Body of pancreas (tissue), 4 donors: ENCODE results near the gene TUBB2B. TPM values are rescaled to one million over a fixed set of nuclear protein-coding genes. Genes with fewer than 3 reads are reported as not detected.
A peak's percentile ranks its signal among the peaks of the same experiment; 100 is the strongest.
"Not testable (repeated sequence)": the region's sequence is repeated elsewhere in the genome, so short reads cannot be mapped to it uniquely, and the experiment has no call there.

Experiments
- ATAC-seq: fragments of 150-250 bp; one replicate; pipeline ENCODE4 v1.9.1; 2016
- DNase-seq, 4 donors: peaks; one replicate each; pipeline ENCODE4 v3.0.0-alpha.2; 2019
- H3K27ac ChIP-seq, 4 donors: fragments of 200-600 bp; sonication (generic); 1 replicate in 3 of 4; 2 replicates in 1 of 4; pipeline versions ENCODE4 v1.5.1 to v1.6.1; 2016 to 2019; ENCODE audit warnings: mild to moderate bottlenecking in 1 of 4, mixed read lengths in 1 of 4, moderate library complexity in 1 of 4
- H3K27me3 ChIP-seq, 2 donors: fragments of 200-600 bp; sonication (generic); one replicate each; pipeline ENCODE4 v1.6.0; 2016; ENCODE audit warnings: mild to moderate bottlenecking in 1 of 2
- H3K36me3 ChIP-seq, 2 donors: fragments of 200-600 bp; sonication (generic); replicated peaks in 1 of 2; 2 replicates each; pipeline ENCODE4 v1.5.1; 2016; ENCODE audit warnings: low read depth in 2 of 2; ENCODE audit not compliant: insufficient read depth in 1 of 2
- H3K4me1 ChIP-seq: fragments of 200-600 bp; sonication (generic); one replicate; pipeline ENCODE4 v1.6.0; 2016
- H3K4me3 ChIP-seq, 2 donors: fragments of 200-600 bp; sonication (generic); 1 replicate in 1 of 2; 2 replicates in 1 of 2; pipeline ENCODE4 v1.5.1; 2016 to 2019
- H3K9me3 ChIP-seq, 3 donors: fragments of 200-600 bp; sonication (generic); 1 replicate in 2 of 3; 2 replicates in 1 of 3; pipeline ENCODE4 v1.5.1; 2016
- POLR2A ChIP-seq, 3 donors: fragments of 450-650 bp; IDR thresholded peaks; one replicate each; pipeline ENCODE4 v1.6.1; 2016; ENCODE audit warnings: antibody characterized with exemption in 3 of 3, mild to moderate bottlenecking in 2 of 3
- WGBS, 2 donors: methylation state at CpG; one replicate each; pipeline ENCODE4 v1.1.5; 2017; 5-methylcytosine and 5-hydroxymethylcytosine counted together
- intact Hi-C: fragments of 100-400 bp; cut with DNase I; formaldehyde crosslinking; loops from one replicate; pipeline ENCODE4 v1.15.1; 2023
- total RNA-seq, 2 donors: library from RNA; depleted of rRNA; stranded (reverse); fragments of >200 nt; gene quantifications; one replicate each; pipeline ENCODE4 v1.1.0, GENCODE V29; 2016
- TF ChIP-seq, protein P1 (sequence below), 7 experiments: fragments of 450-650 bp in 4 of 7; fragments of 200-600 bp in 3 of 7; sonication (generic) in 3 of 7; IDR thresholded peaks; one replicate each; pipeline ENCODE4 v1.5.1; 2016 to 2019; ENCODE audit warnings: antibody characterized with exemption in 7 of 7

The TUBB2B gene
- total RNA-seq, 2 donors from 2014 or later, result 1.3 to 10.6 TPM

DNA sequence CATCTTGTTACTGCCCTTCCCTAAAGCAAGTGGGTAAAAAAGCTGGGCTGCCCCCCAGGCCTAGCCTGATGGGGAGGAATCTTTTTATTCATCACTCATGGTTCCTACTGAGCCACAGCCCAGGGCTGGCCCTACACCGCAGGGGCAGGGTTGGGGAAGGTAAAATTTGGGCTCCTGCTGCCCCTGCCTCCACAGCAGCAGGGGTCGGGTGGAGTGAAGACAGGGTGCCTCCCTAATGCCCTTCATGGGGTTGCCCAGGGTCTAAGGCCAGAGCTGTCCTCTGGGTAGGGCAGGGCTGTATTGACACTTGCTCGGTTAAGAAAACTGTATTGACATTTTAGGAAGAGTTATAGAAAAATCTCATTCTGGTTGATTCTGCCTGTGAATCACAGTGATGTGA is 22.4 kb upstream of the TUBB2B start:
- 86 to 94% methylated on average over 3 of the region's 3 CpGs for WGBS, 2 donors
- TF ChIP-seq, protein P1, sequence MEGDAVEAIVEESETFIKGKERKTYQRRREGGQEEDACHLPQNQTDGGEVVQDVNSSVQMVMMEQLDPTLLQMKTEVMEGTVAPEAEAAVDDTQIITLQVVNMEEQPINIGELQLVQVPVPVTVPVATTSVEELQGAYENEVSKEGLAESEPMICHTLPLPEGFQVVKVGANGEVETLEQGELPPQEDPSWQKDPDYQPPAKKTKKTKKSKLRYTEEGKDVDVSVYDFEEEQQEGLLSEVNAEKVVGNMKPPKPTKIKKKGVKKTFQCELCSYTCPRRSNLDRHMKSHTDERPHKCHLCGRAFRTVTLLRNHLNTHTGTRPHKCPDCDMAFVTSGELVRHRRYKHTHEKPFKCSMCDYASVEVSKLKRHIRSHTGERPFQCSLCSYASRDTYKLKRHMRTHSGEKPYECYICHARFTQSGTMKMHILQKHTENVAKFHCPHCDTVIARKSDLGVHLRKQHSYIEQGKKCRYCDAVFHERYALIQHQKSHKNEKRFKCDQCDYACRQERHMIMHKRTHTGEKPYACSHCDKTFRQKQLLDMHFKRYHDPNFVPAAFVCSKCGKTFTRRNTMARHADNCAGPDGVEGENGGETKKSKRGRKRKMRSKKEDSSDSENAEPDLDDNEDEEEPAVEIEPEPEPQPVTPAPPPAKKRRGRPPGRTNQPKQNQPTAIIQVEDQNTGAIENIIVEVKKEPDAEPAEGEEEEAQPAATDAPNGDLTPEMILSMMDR (IDR thresholded peaks at IDR 0.05), result no peak
- TF ChIP-seq POLR2A (IDR thresholded peaks at IDR 0.05), result no peak
- no peaks in the 10 kb centered on the region for H3K36me3 ChIP-seq
- H3K4me1 ChIP-seq, result peaks cover 11% of the 10 kb centered on the region
- no peak overlapping the region for H3K27ac ChIP-seq
- no peak for ATAC-seq
- no peak for DNase-seq
- no peak overlapping the region for H3K4me3 ChIP-seq
- no peaks in the 10 kb centered on the region for H3K27me3 ChIP-seq
- intact Hi-C loops, result loop anchor here (5.0 to 10.0 kb wide), 2 partner anchors 85 to 128 kb away; no protein-coding TSS in a partner anchor
- no peaks in the 10 kb centered on the region for H3K9me3 ChIP-seq

DNA sequence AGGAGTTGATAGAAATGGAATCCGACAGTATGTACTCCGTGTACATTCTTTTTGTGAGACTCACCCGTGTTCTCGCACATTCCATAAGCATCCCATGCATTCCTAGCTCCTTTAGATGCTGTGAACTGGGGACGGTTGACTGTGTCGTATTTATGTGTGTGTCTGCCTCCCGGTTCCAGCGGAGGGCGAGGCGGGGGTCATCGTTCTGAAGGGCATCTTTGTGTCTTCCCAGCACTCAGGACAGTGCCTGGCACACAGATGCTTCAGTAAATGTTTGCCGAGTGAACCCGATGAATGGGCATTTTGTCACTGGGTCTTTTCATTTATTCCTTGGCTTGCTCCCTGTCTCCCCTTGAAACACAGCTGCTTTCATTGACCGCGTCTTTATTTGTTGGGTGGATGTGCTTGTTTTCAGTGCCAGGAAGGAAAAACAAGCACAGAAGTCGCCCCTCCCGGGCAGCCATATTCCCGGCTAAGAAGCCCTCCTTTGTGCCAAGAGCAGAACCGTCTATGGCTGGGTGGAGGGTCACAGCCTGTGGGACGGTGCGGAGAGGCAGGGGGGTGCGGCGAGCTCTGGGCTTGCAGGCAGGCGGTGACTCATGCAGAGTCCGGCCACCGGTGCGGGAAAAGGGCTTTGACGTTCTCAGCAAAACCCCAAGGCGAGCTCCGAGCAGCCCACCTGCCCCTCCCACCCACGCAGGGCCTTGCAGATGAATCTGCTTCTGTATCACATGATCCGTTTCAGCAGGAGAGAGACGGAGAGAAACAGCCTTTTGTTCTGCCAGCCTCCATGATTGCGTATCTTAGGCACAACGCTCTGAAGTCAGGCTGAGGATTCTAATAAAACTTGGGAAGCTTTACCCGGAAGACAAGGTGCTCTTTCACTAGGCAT is 20.0 kb upstream of the TUBB2B start:
- 44 to 61% methylated on average over 29 to 35 of the region's 36 CpGs for WGBS, 2 donors

DNA sequence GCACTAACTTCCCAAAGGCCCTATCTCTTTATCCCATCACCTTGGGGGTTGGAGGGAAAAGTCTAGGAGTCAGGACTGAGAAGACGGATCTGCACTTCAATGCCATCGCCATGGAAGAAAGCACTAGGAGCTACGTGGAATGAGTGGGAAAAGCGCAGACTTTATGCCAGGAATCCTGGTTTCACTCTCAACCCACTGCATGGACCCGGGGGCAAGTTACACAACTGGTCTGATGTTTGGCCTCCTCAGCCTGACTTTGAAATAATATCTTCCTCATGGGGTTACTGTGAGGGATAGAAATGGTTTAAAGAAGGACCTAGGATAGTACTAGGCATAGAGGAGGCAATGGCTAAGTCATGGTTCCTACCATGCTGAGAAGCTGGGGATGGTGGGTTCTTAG is 17.8 kb upstream of the TUBB2B start:
- Histone ChIP-seq H3K27me3 (no peaks in the 10 kb centered on the region), H3K27ac (no peak overlapping the region), H3K9me3 (no peaks in the 10 kb centered on the region), H3K4me3 (no peak overlapping the region), H3K4me1 (no peaks in the 10 kb centered on the region), H3K36me3 (no peaks in the 10 kb centered on the region)
- ATAC-seq (no peak), DNase-seq (no peak)
- TF ChIP-seq, protein P1 (IDR thresholded peaks at IDR 0.05), result no peak
- no peak for TF ChIP-seq POLR2A (IDR thresholded peaks at IDR 0.05)
- intact Hi-C loops, result no loop called here
- WGBS, 2 donors, result 94 to 95% methylated on average over 5 of the region's 5 CpGs

More for the DNA sequence above, 20.0 kb upstream of the TUBB2B start:
- TF ChIP-seq, protein P1 (IDR thresholded peaks at IDR 0.05), result no peak
- peak in 1 of 3 donors; percentile 18 for TF ChIP-seq POLR2A (IDR thresholded peaks at IDR 0.05)
- ATAC-seq (peak; percentile 46), DNase-seq (peak; percentile 37 to 59 (median 50))
- Histone ChIP-seq H3K36me3 (no peaks in the 10 kb centered on the region), H3K4me3 (no peak overlapping the region), H3K9me3 (no peaks in the 10 kb centered on the region), H3K27me3 (no peaks in the 10 kb centered on the region), H3K27ac (no peak overlapping the region), H3K4me1 (peaks cover 11% of the 10 kb centered on the region)
- intact Hi-C loops, result no loop called here

DNA sequence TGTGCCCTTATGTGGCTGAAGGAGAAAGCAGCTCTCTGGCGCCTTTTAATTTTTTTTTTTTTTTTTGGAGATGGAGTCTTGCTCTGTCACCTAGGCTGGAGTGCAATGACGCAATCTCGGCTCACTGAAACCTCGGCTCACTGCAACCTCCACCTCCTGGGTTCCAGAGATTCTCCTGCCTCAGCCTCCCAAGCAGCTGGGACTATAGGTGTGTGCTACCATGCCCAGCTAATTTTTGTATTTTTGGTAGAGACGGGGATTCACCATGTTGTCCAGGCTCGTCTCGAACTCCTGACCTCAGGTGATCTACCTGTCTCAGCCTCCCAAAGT is 17.3 kb upstream of the TUBB2B start:
- ATAC-seq, H3K4me1 ChIP-seq, H3K36me3 ChIP-seq, H3K9me3 ChIP-seq, H3K4me3 ChIP-seq, H3K27ac ChIP-seq, DNase-seq, intact Hi-C loops, H3K27me3 ChIP-seq: not testable (repeated sequence)
- 88 to 99% methylated on average over 7 of the region's 7 CpGs for WGBS, 2 donors

DNA sequence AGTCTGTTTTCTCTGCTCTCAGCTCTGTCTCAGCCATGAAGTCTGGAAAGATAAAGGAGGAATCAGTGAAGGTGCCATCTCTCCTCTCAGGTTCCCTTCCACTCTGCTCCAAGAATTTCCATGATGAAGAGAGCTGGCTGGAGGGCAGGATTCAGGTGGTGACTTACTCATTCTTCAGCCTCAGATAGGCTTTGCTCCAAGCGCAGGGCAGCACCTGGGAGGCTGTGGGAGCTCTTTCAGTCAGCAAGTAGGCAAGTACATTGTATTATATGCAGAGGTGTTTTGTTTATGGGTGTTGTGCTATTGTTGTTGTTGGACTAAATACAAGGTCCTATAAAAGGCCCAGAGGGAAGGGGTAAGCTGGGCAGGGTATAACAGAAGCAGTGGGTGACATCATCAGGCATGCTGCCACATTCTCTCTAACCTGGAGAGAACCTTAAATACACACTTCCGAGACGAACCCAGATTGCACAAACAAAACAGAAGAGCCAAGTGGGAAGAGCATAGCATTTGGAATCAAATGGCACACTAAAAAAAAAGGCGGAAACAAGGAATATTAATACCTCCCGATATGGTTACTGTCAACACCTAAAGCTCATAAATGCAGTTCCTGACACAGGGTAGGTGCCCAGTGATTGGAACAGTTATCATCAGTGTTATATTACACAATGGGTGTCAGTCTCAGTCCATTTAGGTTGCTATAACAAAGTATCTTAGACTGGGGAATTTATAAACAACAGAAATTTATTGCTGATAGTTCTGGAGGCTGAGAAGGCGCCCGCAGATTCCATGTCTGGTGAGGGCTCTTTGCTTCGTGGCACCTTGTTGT is 16.8 kb upstream of the TUBB2B start:
- intact Hi-C loops, result no loop called here
- Histone ChIP-seq H3K4me3 (no peak overlapping the region), H3K27ac (peak overlapping the region in 1 of 4 donors; percentile 2), H3K4me1 (no peaks in the 10 kb centered on the region), H3K9me3 (no peaks in the 10 kb centered on the region), H3K27me3 (no peaks in the 10 kb centered on the region), H3K36me3 (no peaks in the 10 kb centered on the region)
- TF ChIP-seq, protein P1 (IDR thresholded peaks at IDR 0.05), result no peak
- no peak for TF ChIP-seq POLR2A (IDR thresholded peaks at IDR 0.05)
- DNase-seq (peak in 1 of 4 donors; percentile 44), ATAC-seq (peak; percentile 70)
- WGBS, 2 donors, result 74 to 76% methylated on average over 8 of the region's 8 CpGs
